NCI-H226 (cell line): Measurements from ENCODE around the gene EPS8L2.
A peak's percentile ranks its signal among the peaks of the same experiment; 100 is the strongest.

Experiments
- DNase-seq: peaks from one replicate; pipeline ENCODE4 v3.0.0-alpha.2; 2015

EPS8L2 gene

DNA sequence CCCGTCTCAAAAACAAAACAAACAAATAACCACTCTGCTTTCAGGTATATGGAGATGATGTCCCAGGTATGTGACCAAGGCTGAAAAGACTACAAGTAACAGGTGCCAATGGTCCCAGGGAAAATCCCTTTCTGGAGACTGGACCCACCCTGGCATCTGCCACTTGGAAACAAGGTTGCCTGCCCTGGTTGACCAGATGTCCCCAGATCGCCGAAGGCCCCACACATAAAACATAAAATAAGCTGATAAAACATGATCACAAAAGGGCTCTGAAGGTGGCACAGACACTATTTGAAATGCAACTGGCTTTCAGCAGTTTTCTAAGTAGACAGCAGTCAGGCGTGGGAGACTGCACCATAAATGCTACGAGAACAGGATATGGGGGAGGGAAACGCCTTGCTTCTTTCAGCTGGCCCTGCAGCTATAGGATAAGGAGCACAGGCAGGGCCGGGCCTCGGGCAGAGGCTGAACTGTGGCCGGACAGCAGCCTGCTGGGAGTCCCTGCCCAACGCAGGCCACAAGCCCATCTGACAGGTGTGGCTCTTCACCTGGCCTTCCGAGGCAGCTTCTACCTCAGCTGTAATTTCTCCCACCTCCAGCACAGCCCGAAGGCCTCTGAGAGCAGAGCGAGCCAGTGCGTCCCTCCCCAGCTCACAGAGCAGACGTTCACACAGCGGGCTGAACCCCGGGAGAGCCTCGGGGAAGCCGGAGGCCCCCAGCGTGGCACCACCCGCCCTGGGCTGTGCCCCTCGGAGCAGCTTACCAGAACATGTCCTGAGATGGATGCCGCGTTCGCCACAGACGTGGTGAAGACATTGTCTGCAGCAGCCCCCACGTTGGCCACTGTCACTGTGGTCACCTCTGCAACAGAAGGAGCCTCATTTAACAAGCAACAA, 15.0 kb upstream of the EPS8L2 start:
- DNase-seq, result no peak

DNA sequence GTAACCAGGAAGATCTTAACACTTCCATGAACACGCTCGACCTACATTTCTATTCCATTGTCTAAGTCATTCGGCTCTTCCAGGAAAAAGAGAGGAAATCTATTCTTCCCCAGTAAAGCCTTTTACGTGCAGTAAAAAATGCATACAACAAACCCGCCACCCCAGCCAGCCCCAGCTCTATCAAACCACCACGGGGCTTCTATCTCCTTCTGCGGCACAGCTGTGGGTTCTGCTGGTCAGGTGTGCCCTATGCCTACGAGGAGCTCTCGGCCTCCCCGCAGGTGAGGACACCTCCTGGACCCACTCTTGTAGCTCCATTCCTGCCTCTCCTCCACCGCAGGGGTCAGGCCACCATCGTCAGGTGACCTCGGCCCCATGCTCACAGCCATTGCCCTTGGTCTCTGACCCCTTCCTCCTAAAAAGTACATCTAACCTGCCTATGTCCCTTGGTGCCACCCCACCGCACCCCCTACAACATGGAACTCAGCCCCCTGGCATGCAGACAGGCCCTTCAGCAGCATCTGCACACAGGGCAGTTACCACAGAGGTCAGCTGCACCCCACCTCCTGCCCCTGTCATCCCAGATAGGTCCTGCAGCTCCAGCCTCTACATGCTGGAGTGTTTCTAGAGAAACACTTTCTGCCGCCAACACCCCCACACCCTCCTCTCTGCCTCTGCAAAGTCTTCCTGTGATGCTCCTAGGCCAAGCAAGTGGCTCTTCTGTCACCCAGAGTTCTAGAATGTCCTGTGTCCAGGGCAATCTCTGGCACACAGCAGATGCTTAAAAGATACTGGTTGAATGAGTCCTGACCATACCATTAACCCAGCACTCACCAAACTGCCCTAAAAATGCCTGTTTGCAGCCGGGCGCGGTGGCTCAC, 14.1 kb upstream of the EPS8L2 start:
- DNase-seq, result no peak

DNA sequence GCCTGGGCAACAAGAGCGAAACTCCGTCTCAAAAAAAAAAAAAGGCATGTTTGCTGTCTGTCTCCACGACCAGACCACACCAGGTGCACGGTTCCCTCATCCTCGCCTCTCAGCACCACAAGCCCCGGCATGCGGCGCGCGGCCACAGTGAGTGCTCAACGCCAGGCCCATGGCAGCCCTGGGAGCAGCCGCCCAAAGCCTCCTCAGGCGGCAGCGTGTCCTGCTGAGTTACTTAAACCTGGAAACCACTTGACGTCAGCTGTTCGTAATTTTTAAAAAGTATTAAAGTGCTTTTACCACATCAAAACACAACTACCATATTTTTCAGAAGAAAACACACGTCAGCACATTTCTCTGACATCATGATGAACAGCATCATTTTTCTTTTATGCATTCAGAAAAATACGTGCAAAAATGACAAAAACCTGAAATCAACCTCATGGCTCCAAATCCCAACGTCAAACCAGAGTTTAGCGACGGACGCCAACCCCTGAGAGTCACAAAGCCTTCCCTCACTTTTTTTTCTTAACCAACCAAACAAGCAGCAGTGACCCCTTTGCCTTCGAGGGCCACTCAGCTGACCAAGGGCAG, 13.1 kb upstream of the EPS8L2 start:
- DNase-seq, result no peak

DNA sequence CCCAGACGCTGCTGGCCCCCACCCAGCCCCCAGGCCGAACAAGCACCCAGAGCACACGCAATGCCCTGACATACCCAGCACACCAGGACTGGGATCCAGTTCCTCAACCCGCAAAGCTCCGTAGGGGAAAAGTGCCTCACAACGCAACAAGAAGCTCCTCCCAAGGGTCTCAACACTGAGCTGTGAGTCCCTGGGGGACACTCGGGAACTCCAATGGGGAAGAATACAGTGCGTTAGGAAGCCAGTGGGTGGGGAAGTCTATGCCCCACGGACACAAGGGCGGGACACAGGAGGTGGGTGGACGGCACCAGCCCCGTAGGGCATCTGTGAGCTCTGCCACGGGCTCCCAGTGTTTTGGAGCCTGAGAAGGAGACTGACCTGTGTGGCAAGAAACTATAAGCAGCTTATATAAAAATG, 12.6 kb upstream of the EPS8L2 start:
- DNase-seq, result no peak

DNA sequence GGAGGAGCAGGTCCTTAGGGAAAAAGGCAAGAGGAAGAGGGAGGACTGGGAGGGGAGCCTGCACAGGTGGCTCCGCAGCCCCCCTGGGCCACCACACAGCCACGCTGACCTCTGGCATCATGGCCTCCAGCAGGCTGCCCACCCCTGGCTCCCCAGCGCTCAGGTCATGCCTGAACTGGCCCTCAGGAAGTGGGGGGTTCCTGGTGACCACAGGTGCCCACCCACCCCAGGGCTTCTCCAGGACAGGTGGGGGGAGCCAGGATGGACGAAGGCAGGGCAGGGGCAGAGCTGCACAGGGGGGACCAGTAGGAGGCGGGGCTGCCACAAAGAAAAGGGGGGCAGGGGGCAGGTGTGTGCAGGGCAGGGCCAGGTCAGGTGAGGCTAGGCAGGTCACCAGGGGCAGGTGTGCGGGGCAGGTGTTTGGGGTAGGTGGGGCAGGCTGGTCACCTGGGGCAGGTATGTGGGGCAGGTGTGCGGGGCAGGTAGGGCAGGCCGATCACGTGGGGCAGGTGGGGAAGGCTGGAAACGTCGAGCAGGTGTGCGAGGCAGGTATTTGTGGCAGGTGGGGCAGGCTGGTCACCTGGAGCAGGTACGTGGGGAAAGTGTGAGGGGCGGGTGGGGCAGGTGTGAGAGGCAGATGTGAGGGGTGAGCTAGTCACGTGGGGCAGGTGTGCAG, 12.0 kb upstream of the EPS8L2 start:
- DNase-seq, result no peak

GRCh38 chr11:694563-695287, 11.3 kb upstream of the EPS8L2 start, which contains the start of gene DEAF1:
Gene DEAF1 (minus strand): TSS chr11:695222. CDS start chr11:695047, 175 bp downstream.
- peak; percentile 86 for DNase-seq

DNA sequence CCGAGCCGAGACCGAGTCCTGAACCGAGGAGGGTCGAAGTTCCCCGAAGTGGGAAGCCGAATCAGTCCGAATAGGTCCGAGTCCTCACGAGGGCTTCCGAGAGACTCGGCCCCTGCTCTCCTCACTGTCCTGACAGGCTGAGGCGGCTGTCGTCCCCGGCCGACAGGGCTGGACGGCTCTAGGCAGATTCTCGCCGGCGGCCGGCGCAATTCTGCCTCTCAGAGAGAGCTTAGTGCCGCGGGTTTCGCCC, 10.8 kb upstream of the EPS8L2 start:
- no peak for DNase-seq

GRCh38 chr11:695538-696248, 10.3 kb upstream of the EPS8L2 start, which contains the start of gene TMEM80:
Gene TMEM80 (plus strand): TSS chr11:695816. CDS start chr11:695828, 12 bp downstream.
- peak; percentile 95 for DNase-seq

GRCh38 chr11:696955-697491, 9.0 kb upstream of the EPS8L2 start:
- no peak for DNase-seq

DNA sequence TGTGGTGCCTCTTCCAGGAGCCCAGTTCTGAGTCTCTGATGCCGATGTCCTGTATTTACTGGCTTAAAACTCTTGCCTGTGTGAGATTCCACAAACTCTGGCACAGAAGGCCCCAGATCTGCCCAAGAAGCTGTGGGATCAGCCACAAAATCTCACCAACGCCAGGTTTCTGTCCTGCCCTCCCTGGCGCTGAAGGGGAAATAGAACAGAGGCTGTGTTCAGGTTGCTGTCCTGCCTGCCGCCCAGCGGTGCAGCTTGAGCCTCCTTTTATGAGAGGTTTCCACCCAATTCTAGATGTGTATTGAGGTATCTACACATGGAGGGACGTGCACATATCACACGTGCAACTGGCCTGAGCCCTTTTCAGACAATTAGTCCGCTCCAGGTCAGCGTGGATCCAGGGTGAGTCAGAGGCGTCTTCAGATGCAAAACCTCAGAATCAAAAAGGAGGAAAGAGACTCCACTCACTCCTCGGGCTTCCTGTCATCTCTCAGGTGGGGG, 8.2 kb upstream of the EPS8L2 start:
- DNase-seq, result peak; percentile 24

GRCh38 chr11:698493-699115, 7.4 kb upstream of the EPS8L2 start:
- no peak for DNase-seq

- DNase-seq, result no peak
These were observed 6.9 kb upstream of the EPS8L2 start for GRCh38 chr11:699116-699508.

GRCh38 chr11:699753-700152, 6.3 kb upstream of the EPS8L2 start:
- DNase-seq, result no peak

GRCh38 chr11:701741-702461, 4.1 kb upstream of the EPS8L2 start:
- DNase-seq, result no peak

- DNase-seq, result peak; percentile 73
These were observed 3.3 kb upstream of the EPS8L2 start for GRCh38 chr11:702462-703461.

GRCh38 chr11:703506-703905, 2.5 kb upstream of the EPS8L2 start:
- DNase-seq, result no peak

DNA sequence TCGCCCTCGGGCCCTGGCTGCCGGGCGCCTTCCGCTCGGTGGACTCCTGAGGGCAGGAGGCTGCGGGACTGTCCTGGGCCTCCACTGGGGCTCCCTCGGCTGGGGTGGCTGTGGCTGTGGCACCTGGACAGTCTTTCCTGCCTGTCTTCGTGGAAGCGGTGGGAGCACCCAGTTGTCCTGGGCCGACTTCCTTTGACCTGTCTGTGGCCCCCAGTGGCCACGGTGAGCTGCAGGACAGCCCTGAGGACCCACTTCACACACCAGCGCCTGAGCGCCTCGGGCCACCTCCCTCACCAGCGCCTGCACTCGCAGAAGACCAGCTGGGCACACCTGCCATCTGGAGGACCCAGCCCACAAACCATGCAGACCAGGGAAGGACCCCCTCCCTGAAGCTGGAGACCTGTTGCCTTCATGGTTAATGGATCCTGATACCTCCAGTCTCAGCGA, 1.8 kb upstream of the EPS8L2 start:
- DNase-seq, result no peak
